GM12892 (cell line): Measurements from ENCODE around the gene ANKMY1.

Source experiments
- POLR2A ChIP-seq: IDR thresholded peaks from 2 replicates; pipeline ENCODE4 v1.6.1; 2011; ENCODE audit warnings: low read depth, low read length, control low read depth
- POLR2AphosphoS5 ChIP-seq: IDR thresholded peaks from 2 replicates; pipeline ENCODE4 v1.6.1; 2011; ENCODE audit warnings: low read depth, low read length, control low read depth
- TAF1 ChIP-seq: IDR thresholded peaks from 2 replicates; pipeline ENCODE4 v1.6.1; 2011; ENCODE audit warnings: low read depth, mild to moderate bottlenecking, control low read depth, low read length, borderline replicate concordance

GRCh38 chr2:240511351-240512108, 46.3 kb downstream of the ANKMY1 start:
- no peak for TF ChIP-seq POLR2A
- TF ChIP-seq POLR2AphosphoS5 = no peak
- no peak for TF ChIP-seq TAF1
